ENCODE data around the gene CAPN10. TPM values are rescaled to one million over a fixed set of nuclear protein-coding genes. Genes with fewer than 3 reads are reported as not detected.

The CAPN10 gene
- polyA plus RNA-seq, 2 of the 4 experiments (the other 2 are of a cell fraction): 8.4 to 15.8 TPM

DNA sequence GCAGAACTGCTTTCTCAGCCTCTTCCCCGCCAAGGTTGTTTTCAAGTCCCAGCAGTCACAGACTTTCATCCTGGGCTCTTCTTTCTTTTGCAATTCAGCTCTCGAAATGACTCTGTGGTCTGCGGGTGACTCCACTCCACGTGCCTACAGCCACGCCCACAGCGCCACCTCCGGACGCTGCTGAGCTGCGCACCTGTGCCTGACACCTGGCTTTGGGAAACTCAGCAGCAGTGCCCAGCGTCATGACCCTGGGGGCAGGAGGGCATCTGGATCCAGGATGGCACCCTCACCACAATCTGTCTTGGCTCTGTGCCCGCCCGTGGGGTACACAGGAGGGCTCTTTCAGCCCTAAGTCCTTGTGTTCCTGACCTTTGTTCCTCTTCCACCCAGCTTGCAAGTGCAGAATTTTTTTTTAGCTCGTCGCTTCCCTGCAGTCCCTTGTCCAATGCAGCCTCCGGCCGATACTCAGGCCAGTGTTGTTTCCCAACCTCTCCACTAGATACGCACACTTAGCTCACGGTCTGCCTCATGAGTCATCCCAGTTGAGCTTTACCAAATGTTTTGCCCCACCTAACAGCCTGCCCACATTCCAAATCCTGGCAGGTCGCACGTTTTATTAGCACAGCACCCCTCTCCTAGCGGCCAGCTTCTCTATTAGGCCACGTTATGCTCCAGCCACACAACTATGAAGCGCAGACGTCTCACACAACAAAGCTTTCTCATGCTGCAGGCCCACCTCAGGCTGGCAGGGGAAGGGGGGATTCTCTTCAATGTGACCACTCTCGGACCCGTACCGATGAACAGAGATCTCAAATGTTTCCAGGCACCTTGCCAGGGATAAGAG is 6.5 kb upstream of the CAPN10 start:
- 24% methylated on average over 26 of the region's 27 CpGs for WGBS (ENCODE audit: missing lambda C conversion rate)
- H3K4me2 ChIP-seq: peak overlapping the region; percentile 70

DNA sequence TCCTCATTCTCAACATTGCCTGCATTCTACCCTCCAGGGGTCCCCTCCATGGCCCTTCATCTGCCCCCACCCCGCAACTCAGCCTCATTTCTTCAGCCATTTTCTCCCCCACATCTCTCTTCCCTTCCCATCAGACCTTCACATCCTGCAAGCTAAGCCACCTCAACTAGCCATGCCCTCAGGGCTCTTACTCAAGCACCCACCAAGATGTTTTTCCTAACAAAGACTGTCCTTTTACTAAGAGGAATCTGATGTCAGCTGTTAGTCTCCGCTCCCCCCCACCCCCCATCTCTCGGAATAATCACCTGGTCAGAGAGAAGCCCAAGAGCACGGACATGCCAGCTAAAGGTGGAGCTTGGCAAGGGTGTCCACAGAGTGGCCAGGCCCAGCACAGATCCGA is 4.7 kb upstream of the CAPN10 start:
- H3K4me2 ChIP-seq: no peak overlapping the region
- H3K4me3 ChIP-seq: no peak overlapping the region
- no peak overlapping the region for H3K27ac ChIP-seq
- peaks cover 35% of the 10 kb centered on the region for H3K4me1 ChIP-seq
- no peaks in the 10 kb centered on the region for H3K9me3 ChIP-seq
- over 99% methylated on average over 5 of the region's 5 CpGs for WGBS (ENCODE audit: missing lambda C conversion rate)
- FAIRE-seq (no peak), DNase-seq (ENCODE audit: low read depth in 1 of 2, low spot score in 1 of 2) (no peak), ATAC-seq (no peak)
- ChIA-PET CTCF (interaction anchor here (0.8 to 1.1 kb wide), 2 partner anchors 9 to 23 kb away, joined by 3 read pairs; no protein-coding TSS in a partner anchor), POLR2A (no interaction called here)
- no peak for TF ChIP-seq SMC3 (IDR thresholded peaks at IDR 0.05)

More for the DNA sequence above, 6.5 kb upstream of the CAPN10 start:
- H3K9me3 ChIP-seq: no peaks in the 10 kb centered on the region
- ChIA-PET POLR2A (interaction anchor here (1.7 to 2.0 kb wide), 3 partner anchors 11 to 19 kb away, joined by 9 to 21 read pairs (median 16); partner anchors contain the start of genes DUSP28 and RNPEPL1), CTCF (interaction anchor here (0.6 to 7.3 kb wide), 8 partner anchors 8 to 260 kb away, joined by 3 to 76 read pairs (median 4); partner anchors contain the start of gene RNPEPL1)
- DNase-seq (ENCODE audit: low read depth in 1 of 2, low spot score in 1 of 2) (peak in 1 of 2 experiments; percentile 82), ATAC-seq (peak; percentile 88 to 90), FAIRE-seq (no peak)
- 0 out of 3 replicates have a peak overlapping the region, but pooled peaks have one; percentile 2 for H3K4me3 ChIP-seq
- TF ChIP-seq GATA3 (IDR thresholded peaks at IDR 0.05; ENCODE audit: borderline replicate concordance) (0 out of 2 replicates have a peak, but pooled peaks have one; percentile 7), ELK1 (IDR thresholded peaks at IDR 0.05; ENCODE audit: low read depth, low read length) (no peak), FOXS1 (CRISPR knock-in tag; IDR thresholded peaks at IDR 0.05) (no peak), FOSL2 (IDR thresholded peaks at IDR 0.05) (no peak), FOSL2 (CRISPR knock-in tag; IDR thresholded peaks at IDR 0.05) (peak; percentile 86), EHMT2 (IDR thresholded peaks at IDR 0.05; ENCODE audit: low read depth) (no peak), FOSB (CRISPR knock-in tag; IDR thresholded peaks at IDR 0.05) (no peak), CHD2 (IDR thresholded peaks at IDR 0.05; ENCODE audit: low read length, partially characterized antibody) (no peak), CEBPB (IDR thresholded peaks at IDR 0.05) (peak; percentile 12 to 60; a peak in 2 of 4 replicates), CHD4 (IDR thresholded peaks at IDR 0.05; ENCODE audit: borderline replicate concordance) (no peak), NR3C1 (IDR thresholded peaks at IDR 0.05) (no peak), BHLHE40 (IDR thresholded peaks at IDR 0.05; ENCODE audit: low read depth, low read length) (peak; percentile 82), SMC3 (IDR thresholded peaks at IDR 0.05) (no peak), HDAC2 (IDR thresholded peaks at IDR 0.05) (no peak), PBX3 (IDR thresholded peaks at IDR 0.05) (peak; percentile 12; the same call in 1 of the 2 replicates), PHF8 (IDR thresholded peaks at IDR 0.05; ENCODE audit: borderline replicate concordance, low read depth) (no peak), ZNF302 (CRISPR knock-in tag; IDR thresholded peaks at IDR 0.05) (no peak), JUNB (IDR thresholded peaks at IDR 0.05) (no peak), MYC (IDR thresholded peaks at IDR 0.05; ENCODE audit: borderline replicate concordance, low read length) (peak; percentile 75; the same call in 1 of the 2 replicates), CBX2 (IDR thresholded peaks at IDR 0.05; ENCODE audit: borderline replicate concordance, low read depth) (no peak)
- TF ChIP-seq, protein P1, sequence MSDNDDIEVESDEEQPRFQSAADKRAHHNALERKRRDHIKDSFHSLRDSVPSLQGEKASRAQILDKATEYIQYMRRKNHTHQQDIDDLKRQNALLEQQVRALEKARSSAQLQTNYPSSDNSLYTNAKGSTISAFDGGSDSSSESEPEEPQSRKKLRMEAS (IDR thresholded peaks at IDR 0.05): peak; percentile 71
- H3K4me1 ChIP-seq: peaks cover 31% of the 10 kb centered on the region
- H3K27ac ChIP-seq: peak overlapping the region; percentile 29 to 81

- no peak for FAIRE-seq
- TF ChIP-seq ZSCAN20 (CRISPR knock-in tag; IDR thresholded peaks at IDR 0.05): no peak
- TF ChIP-seq PHF8 (IDR thresholded peaks at IDR 0.05; ENCODE audit: borderline replicate concordance, low read depth): no peak
- no peak for TF ChIP-seq SREBF2 (IDR thresholded peaks at IDR 0.05)
- TF ChIP-seq HOXB13 (CRISPR knock-in tag; IDR thresholded peaks at IDR 0.05; ENCODE audit: low read depth): no peak
- no peak for TF ChIP-seq FOSL2 (IDR thresholded peaks at IDR 0.05)
- TF ChIP-seq FOSL2 (CRISPR knock-in tag; IDR thresholded peaks at IDR 0.05): no peak
- Histone ChIP-seq H3K27ac (no peak overlapping the region), H3K4me2 (no peak overlapping the region), H3K4me1 (peaks cover 39% of the 10 kb centered on the region), H3K9me3 (no peaks in the 10 kb centered on the region), H3K4me3 (no peak overlapping the region)
- no peak for DNase-seq (ENCODE audit: low read depth in 1 of 2, low spot score in 1 of 2)
- ATAC-seq: no peak
- 75% methylated on average over 3 of the region's 3 CpGs for WGBS (ENCODE audit: missing lambda C conversion rate)
- POLR2A ChIA-PET: no interaction called here
- CTCF ChIA-PET: interaction anchor here (1.7 kb wide), 1 partner anchor 17 kb away, joined by 7 read pairs; no protein-coding TSS in a partner anchor
These were observed 3.8 kb upstream of the CAPN10 start for GRCh38 chr2:240582781-240583180.
